Neural cell (in vitro differentiated cells): ENCODE results near the gene REV1. TPM values are rescaled to one million over a fixed set of nuclear protein-coding genes. Genes with fewer than 3 reads are reported as not detected.
"Not testable (repeated sequence)": the region's sequence is repeated elsewhere in the genome, so short reads cannot be mapped to it uniquely, and the experiment has no call there.

Experiments used
- H2AFZ ChIP-seq: fragments of 200-600, 300-800 bp; sonication (generic), shearing (Covaris generic); 2 replicates; pipeline ENCODE4 v1.6.0; 2014; ENCODE audit warnings: low read depth, mild to moderate bottlenecking, antibody characterized with exemption, low read length, moderate library complexity
- H3F3A ChIP-seq: fragments of 200-600 bp; shearing (Covaris generic); 2 replicates; pipeline ENCODE4 v1.6.1; 2016; ENCODE audit warnings: mild to moderate bottlenecking, moderate library complexity, mixed read lengths, antibody characterized with exemption, low read length; ENCODE audit not compliant: insufficient read depth, poor library complexity, severe bottlenecking
- H3K27ac ChIP-seq: fragments of 200-600, 300-800 bp; sonication (generic), shearing (Covaris generic); 2 replicates; pipeline ENCODE4 v1.5.1; 2014; ENCODE audit warnings: mild to moderate bottlenecking, low read length, moderate library complexity
- H3K27me3 ChIP-seq: fragments of 300-800, 200-600 bp; sonication (generic), shearing (Covaris generic); 2 replicates; pipeline ENCODE4 v1.6.0; 2014; ENCODE audit warnings: mild to moderate bottlenecking, low read depth, low read length, moderate library complexity; ENCODE audit not compliant: insufficient read depth
- H3K36me3 ChIP-seq: fragments of 300-800, 200-600 bp; sonication (generic), shearing (Covaris generic); 2 replicates; pipeline ENCODE4 v1.5.1; 2014; ENCODE audit warnings: mild to moderate bottlenecking, antibody characterized with exemption, low read length, moderate library complexity; ENCODE audit not compliant: insufficient read depth
- H3K4me2 ChIP-seq: fragments of 300-800, 200-600 bp; sonication (generic), shearing (Covaris generic); 2 replicates; pipeline ENCODE4 v1.6.0; 2014; ENCODE audit warnings: mild to moderate bottlenecking, low read length
- H3K4me3 ChIP-seq: fragments of 300-800, 200-600 bp; sonication (generic), shearing (Covaris generic); 2 replicates; pipeline ENCODE4 v1.5.1; 2014; ENCODE audit warnings: mild to moderate bottlenecking, low read length, moderate library complexity
- H3K79me2 ChIP-seq: fragments of 200-600 bp; shearing (Covaris generic); replicated peaks from 2 replicates; pipeline ENCODE4 v1.6.0; 2014; ENCODE audit warnings: mild to moderate bottlenecking, low read length, moderate library complexity; ENCODE audit not compliant: insufficient read depth
- H3K9ac ChIP-seq: fragments of 300-800, 200-600 bp; sonication (generic), shearing (Covaris generic); 2 replicates; pipeline ENCODE4 v1.6.1; 2016; ENCODE audit warnings: mild to moderate bottlenecking, low read length, mixed read lengths
- H3K9me2 ChIP-seq: fragments of 200-600 bp; shearing (Covaris generic); 2 replicates; pipeline ENCODE4 v1.6.1; 2016; ENCODE audit warnings: mild to moderate bottlenecking, low read length, mixed read lengths; ENCODE audit not compliant: insufficient read depth
- H3K9me3 ChIP-seq: fragments of 200-600, 300-800 bp; sonication (generic), shearing (Covaris generic); 2 replicates; pipeline ENCODE4 v1.6.1; 2016; ENCODE audit warnings: mild to moderate bottlenecking, mixed run types, low read length, moderate library complexity, mixed read lengths
- H4K20me1 ChIP-seq: fragments of 200-600 bp; shearing (Covaris generic); 2 replicates; pipeline ENCODE4 v1.6.1; 2016; ENCODE audit warnings: mild to moderate bottlenecking, mixed run types; ENCODE audit not compliant: insufficient read depth
- CTCF ChIP-seq: fragments of 450-650 bp; IDR thresholded peaks from 2 replicates; pipeline ENCODE4 v1.5.1; 2014; ENCODE audit warnings: antibody characterized with exemption, mild to moderate bottlenecking, moderate library complexity; ENCODE audit not compliant: poor library complexity, severe bottlenecking
- EP300 ChIP-seq: fragments of 450-650 bp; conservative IDR thresholded peaks from 2 replicates; pipeline ENCODE4 v1.6.1; 2014; ENCODE audit warnings: antibody characterized with exemption, mild to moderate bottlenecking, moderate library complexity; ENCODE audit not compliant: poor library complexity, severe bottlenecking
- EZH2 ChIP-seq: fragments of 200-600, 300-800 bp; shearing (Covaris generic), sonication (generic); IDR thresholded peaks from 2 replicates; pipeline ENCODE4 v1.6.1; 2014; ENCODE audit warnings: antibody characterized with exemption, low read length, borderline replicate concordance, mild to moderate bottlenecking; ENCODE audit not compliant: insufficient read depth, poor library complexity, severe bottlenecking
- MXI1 ChIP-seq: fragments of 450-650 bp; conservative IDR thresholded peaks from 2 replicates; pipeline ENCODE4 v1.6.1; 2014; ENCODE audit warnings: antibody characterized with exemption, mild to moderate bottlenecking; ENCODE audit not compliant: poor library complexity, severe bottlenecking
- POLR2AphosphoS5 ChIP-seq: IDR thresholded peaks from 2 replicates; pipeline ENCODE4 v1.6.1; 2012
- RAD21 ChIP-seq: fragments of 450-650 bp; conservative IDR thresholded peaks from 2 replicates; pipeline ENCODE4 v1.6.1; 2014; ENCODE audit warnings: antibody characterized with exemption, mild to moderate bottlenecking, moderate library complexity
- REST ChIP-seq: IDR thresholded peaks from 2 replicates; pipeline ENCODE4 v1.6.1; 2012; ENCODE audit warnings: borderline replicate concordance
- SMC3 ChIP-seq: fragments of 450-650 bp; conservative IDR thresholded peaks from 2 replicates; pipeline ENCODE4 v1.6.1; 2014; ENCODE audit warnings: antibody characterized with exemption, mild to moderate bottlenecking, moderate library complexity; ENCODE audit not compliant: poor library complexity
- TAF1 ChIP-seq: IDR thresholded peaks from 2 replicates; pipeline ENCODE4 v1.6.1; 2012; ENCODE audit warnings: low read depth
- polyA plus RNA-seq: library from polyadenylated mRNA; depleted of rRNA; stranded (reverse); fragments of >200 nt; gene quantifications from 2 replicates; pipeline ENCODE4 v1.2.3, GENCODE V29; 2014

Gene REV1
- polyA plus RNA-seq, 1 donor from 2014 or later, result 84.1 TPM

DNA sequence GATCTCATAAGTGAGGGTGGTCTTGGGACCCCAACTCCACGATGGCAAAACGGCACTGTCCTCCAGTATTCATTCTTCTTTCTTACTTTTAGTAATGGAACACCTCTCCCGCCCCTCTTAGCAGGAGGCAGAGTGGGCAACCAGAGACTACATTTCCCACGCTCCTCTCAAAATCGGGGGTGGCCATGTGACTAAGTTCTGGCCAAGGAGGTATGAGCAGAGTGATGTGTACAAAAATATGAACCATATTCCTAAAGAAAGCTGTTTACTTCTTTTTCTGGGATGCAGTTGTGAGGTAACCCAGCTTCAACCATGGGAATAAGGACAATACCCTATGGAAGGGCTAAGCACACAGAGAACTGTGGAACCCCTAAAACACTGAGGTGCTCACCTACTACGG is 12.8 kb downstream of the REV1 start:
- no peaks in the 10 kb centered on the region for H3K27me3 ChIP-seq
- H3K79me2 ChIP-seq, result peaks cover 61% of the 10 kb centered on the region
- H3K27ac ChIP-seq, result no peak overlapping the region
- no peak overlapping the region for H3K4me2 ChIP-seq
- H3K9ac ChIP-seq, result no peak overlapping the region
- no peaks in the 10 kb centered on the region for H3K9me2 ChIP-seq
- no peaks in the 10 kb centered on the region for H3K9me3 ChIP-seq
- TF ChIP-seq RAD21, result no peak
- TF ChIP-seq REST, result no peak
- TF ChIP-seq MXI1, result no peak
- no peak for TF ChIP-seq TAF1
- no peak for TF ChIP-seq SMC3
- TF ChIP-seq EP300, result no peak
- no peak for TF ChIP-seq CTCF
- no peak for TF ChIP-seq POLR2AphosphoS5
- TF ChIP-seq EZH2, result no peak
- no peak overlapping the region for H3K4me3 ChIP-seq
- no peaks in the 10 kb centered on the region for H4K20me1 ChIP-seq
- no peak overlapping the region for H2AFZ ChIP-seq
- no peaks in the 10 kb centered on the region for H3K36me3 ChIP-seq
- H3F3A ChIP-seq, result no peaks in the 10 kb centered on the region

- Histone ChIP-seq H3K27me3 (no peaks in the 10 kb centered on the region), H4K20me1 (no peaks in the 10 kb centered on the region), H3K9me3 (no peaks in the 10 kb centered on the region), H3F3A (no peaks in the 10 kb centered on the region), H3K79me2 (peaks cover 62% of the 10 kb centered on the region), H3K4me3 (no peak overlapping the region), H3K9ac (no peak overlapping the region), H3K4me2 (no peak overlapping the region), H2AFZ (no peak overlapping the region), H3K27ac (no peak overlapping the region), H3K36me3 (no peaks in the 10 kb centered on the region), H3K9me2 (no peaks in the 10 kb centered on the region)
- no peak for TF ChIP-seq REST
- no peak for TF ChIP-seq MXI1
- no peak for TF ChIP-seq EZH2
Measured at GRCh38 chr2:99476629-99477028, 13.2 kb downstream of the REV1 start.

- not testable (repeated sequence) for H3K27ac ChIP-seq, H3K9me2 ChIP-seq, H3K4me2 ChIP-seq, H2AFZ ChIP-seq, H3K9ac ChIP-seq, H3K4me3 ChIP-seq, H3K9me3 ChIP-seq, H3F3A ChIP-seq, H3K36me3 ChIP-seq, H3K27me3 ChIP-seq, H4K20me1 ChIP-seq
- H3K79me2 ChIP-seq, result peaks cover 59% of the 10 kb centered on the region
Measured at GRCh38 chr2:99475095-99475494, 14.7 kb downstream of the REV1 start.
